Measurements from ENCODE around the gene POU2F3.

Gene POU2F3

DNA sequence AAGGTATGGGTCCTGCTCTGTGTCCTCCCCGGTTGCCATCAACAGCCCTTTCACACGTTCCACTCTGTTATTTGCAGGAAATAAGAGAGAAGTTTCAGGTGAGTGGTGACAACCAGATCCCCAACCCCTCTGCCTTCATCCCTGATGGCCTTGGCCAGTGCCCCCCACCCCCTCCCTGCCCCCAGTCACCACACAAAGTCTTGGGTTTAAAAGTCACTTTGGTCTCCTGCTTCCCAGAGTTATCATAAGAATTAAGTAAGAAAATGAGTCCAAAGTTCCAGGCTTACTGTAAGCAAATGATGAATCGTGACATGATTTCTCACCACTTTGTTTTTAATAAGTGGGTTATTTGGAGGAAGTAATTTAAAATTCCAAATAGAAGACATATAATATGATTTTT lies 38.3 kb upstream of the POU2F3 start:
- Histone ChIP-seq H3K9me2 (replicated peaks; ENCODE audit: insufficient read depth, low read length) (no peaks in the 10 kb centered on the region), H3K9me3 (replicated peaks; ENCODE audit: insufficient read depth, low read length) (no peaks in the 10 kb centered on the region), H3K27me3 (replicated peaks; ENCODE audit: insufficient read depth, low read length) (no peaks in the 10 kb centered on the region), H3F3A (ENCODE audit: insufficient read depth, low read length) (no peaks in the 10 kb centered on the region), H3K79me2 (ENCODE audit: low read length) (no peaks in the 10 kb centered on the region), H2AFZ (ENCODE audit: low read length) (no peak overlapping the region), H3K27ac (ENCODE audit: low read length) (no peak overlapping the region), H3K4me2 (ENCODE audit: low read depth, low read length) (no peak overlapping the region), H3K36me3 (replicated peaks; ENCODE audit: insufficient read depth, low read length) (no peaks in the 10 kb centered on the region), H3K4me3 (ENCODE audit: low read length) (no peak overlapping the region), H3K4me1 (ENCODE audit: low read length) (no peaks in the 10 kb centered on the region), H3K9ac (ENCODE audit: low read length) (no peak overlapping the region), H4K20me1 (ENCODE audit: insufficient read depth, low read length) (no peaks in the 10 kb centered on the region)
- TF ChIP-seq, protein P1, sequence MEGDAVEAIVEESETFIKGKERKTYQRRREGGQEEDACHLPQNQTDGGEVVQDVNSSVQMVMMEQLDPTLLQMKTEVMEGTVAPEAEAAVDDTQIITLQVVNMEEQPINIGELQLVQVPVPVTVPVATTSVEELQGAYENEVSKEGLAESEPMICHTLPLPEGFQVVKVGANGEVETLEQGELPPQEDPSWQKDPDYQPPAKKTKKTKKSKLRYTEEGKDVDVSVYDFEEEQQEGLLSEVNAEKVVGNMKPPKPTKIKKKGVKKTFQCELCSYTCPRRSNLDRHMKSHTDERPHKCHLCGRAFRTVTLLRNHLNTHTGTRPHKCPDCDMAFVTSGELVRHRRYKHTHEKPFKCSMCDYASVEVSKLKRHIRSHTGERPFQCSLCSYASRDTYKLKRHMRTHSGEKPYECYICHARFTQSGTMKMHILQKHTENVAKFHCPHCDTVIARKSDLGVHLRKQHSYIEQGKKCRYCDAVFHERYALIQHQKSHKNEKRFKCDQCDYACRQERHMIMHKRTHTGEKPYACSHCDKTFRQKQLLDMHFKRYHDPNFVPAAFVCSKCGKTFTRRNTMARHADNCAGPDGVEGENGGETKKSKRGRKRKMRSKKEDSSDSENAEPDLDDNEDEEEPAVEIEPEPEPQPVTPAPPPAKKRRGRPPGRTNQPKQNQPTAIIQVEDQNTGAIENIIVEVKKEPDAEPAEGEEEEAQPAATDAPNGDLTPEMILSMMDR (IDR thresholded peaks at IDR 0.05; ENCODE audit: low read length): no peak
- DNase-seq: no peak

GRCh38 chr11:120203626-120204025 lies 36.3 kb upstream of the POU2F3 start:
- Histone ChIP-seq H3K27me3 (replicated peaks; ENCODE audit: insufficient read depth, low read length) (no peaks in the 10 kb centered on the region; the same call in 1 of the 2 replicates), H3K9me2 (replicated peaks; ENCODE audit: insufficient read depth, low read length) (no peaks in the 10 kb centered on the region), H3K9ac (ENCODE audit: low read length) (no peak overlapping the region), H3K4me2 (ENCODE audit: low read depth, low read length) (no peak overlapping the region), H3K9me3 (replicated peaks; ENCODE audit: insufficient read depth, low read length) (no peaks in the 10 kb centered on the region), H3K4me1 (ENCODE audit: low read length) (no peaks in the 10 kb centered on the region), H3K79me2 (ENCODE audit: low read length) (no peaks in the 10 kb centered on the region), H3K4me3 (ENCODE audit: low read length) (no peak overlapping the region), H3F3A (ENCODE audit: insufficient read depth, low read length) (no peaks in the 10 kb centered on the region), H3K36me3 (replicated peaks; ENCODE audit: insufficient read depth, low read length) (no peaks in the 10 kb centered on the region), H3K27ac (ENCODE audit: low read length) (no peak overlapping the region), H2AFZ (ENCODE audit: low read length) (no peak overlapping the region), H4K20me1 (ENCODE audit: insufficient read depth, low read length) (no peaks in the 10 kb centered on the region)
- TF ChIP-seq EZH2 (optimal IDR thresholded peaks at IDR 0.05; ENCODE audit: low read depth, low read length) (no peak), EZH2phosphoT487 (IDR thresholded peaks at IDR 0.05; ENCODE audit: low read length) (no peak)
- TF ChIP-seq, protein P1 (IDR thresholded peaks at IDR 0.05; ENCODE audit: low read length): no peak
- DNase-seq: no peak

DNA sequence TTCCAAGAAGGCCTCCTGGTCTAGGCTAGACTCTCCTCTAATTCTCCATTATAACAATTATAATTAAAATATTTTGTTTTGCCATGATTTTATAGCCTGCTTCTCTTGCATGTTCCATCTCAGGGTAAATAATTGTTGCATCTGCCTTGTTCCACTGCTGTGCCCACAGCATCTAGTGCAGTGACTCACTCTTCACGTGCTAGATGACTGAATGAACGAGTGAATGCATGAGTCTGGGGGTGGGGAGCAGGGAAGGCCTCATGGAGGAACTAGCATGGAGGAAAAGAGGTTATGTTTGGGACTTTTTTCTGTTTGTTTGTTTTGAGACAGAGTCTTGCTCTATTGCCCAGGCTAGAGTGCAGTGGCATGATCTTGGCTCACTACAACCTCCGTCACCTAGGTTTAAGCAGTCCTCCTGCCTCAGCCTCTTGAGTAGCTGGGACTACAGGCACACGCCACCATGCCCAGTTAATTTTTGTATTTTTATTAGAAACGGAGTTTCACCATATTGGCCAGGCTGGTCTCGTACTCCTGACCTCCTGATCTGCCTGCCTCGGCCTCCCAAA lies 34.3 kb upstream of the POU2F3 start:
- no peaks in the 10 kb centered on the region for H3K36me3 ChIP-seq (replicated peaks; ENCODE audit: insufficient read depth, low read length)
- H4K20me1 ChIP-seq (ENCODE audit: insufficient read depth, low read length): no peaks in the 10 kb centered on the region
- H3K9me2 ChIP-seq (replicated peaks; ENCODE audit: insufficient read depth, low read length): no peaks in the 10 kb centered on the region
- peaks cover 5% of the 10 kb centered on the region; the same call in 1 of the 2 replicates for H3F3A ChIP-seq (ENCODE audit: insufficient read depth, low read length)
- H3K27ac ChIP-seq (ENCODE audit: low read length): no peak overlapping the region
- H3K79me2 ChIP-seq (ENCODE audit: low read length): no peaks in the 10 kb centered on the region
- TF ChIP-seq EZH2phosphoT487 (IDR thresholded peaks at IDR 0.05; ENCODE audit: low read length) (no peak), EZH2 (optimal IDR thresholded peaks at IDR 0.05; ENCODE audit: low read depth, low read length) (no peak)
- TF ChIP-seq, protein P1 (IDR thresholded peaks at IDR 0.05; ENCODE audit: low read length): no peak
- no peak for DNase-seq
- H3K4me1 ChIP-seq (ENCODE audit: low read length): peaks cover 3% of the 10 kb centered on the region; the same call in 1 of the 2 replicates
- H3K9ac ChIP-seq (ENCODE audit: low read length): no peak overlapping the region
- no peak overlapping the region for H2AFZ ChIP-seq (ENCODE audit: low read length)
- H3K4me3 ChIP-seq (ENCODE audit: low read length): no peak overlapping the region
- H3K4me2 ChIP-seq (ENCODE audit: low read depth, low read length): no peak overlapping the region
- no peaks in the 10 kb centered on the region for H3K9me3 ChIP-seq (replicated peaks; ENCODE audit: insufficient read depth, low read length)
- no peaks in the 10 kb centered on the region; the same call in 1 of the 2 replicates for H3K27me3 ChIP-seq (replicated peaks; ENCODE audit: insufficient read depth, low read length)
